ENCODE data around the gene FRMD4A.

DNA sequence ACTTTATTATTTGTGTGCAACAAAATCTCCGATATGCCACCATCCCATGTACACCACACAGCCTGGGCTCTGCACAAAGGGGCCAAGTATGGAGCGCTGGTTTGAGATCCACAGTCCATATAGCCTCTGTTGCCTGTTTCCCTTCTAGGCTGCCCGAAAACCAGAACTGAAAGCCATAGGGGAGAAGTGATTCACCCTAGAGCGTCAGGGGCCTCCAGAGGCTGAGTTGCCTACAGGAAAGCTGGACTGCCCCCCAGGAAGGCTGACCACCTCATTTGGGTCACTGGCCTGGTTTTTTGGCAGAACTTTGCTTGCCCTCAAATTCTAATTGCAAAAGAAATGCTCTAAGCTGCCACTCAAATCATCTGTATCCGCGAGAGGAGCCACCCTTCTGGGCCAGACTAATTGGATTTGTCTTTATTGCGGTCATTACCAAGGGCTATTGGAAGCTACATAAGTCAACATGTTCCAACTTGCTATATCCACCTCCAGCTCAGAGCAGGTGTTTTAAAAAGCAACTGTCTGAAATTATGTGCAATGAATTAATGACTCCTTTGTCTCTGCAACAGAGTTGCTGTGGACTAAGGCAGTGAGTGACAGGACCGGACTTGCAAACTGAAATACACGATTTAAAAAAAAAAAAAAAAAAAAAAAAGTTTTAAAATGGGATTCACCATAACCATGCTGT lies 28.3 kb upstream of the FRMD4A start:
- TF ChIP-seq POLR2AphosphoS5 (IDR thresholded peaks at IDR 0.05; ENCODE audit: low read depth, low read length) (no peak), TAF1 (IDR thresholded peaks at IDR 0.05; ENCODE audit: borderline replicate concordance, low read depth, low read length) (no peak)

Measured in GM12892 (cell line).